Spleen (tissue), 11 donors: ENCODE results near the gene COMMD7. TPM values are rescaled to one million over a fixed set of nuclear protein-coding genes. Genes with fewer than 3 reads are reported as not detected.

Source experiments
- DNase-seq: peaks from one replicate; pipeline ENCODE4 v3.0.0-alpha.2; 2020
- H3K27ac ChIP-seq, 8 donors: fragments of 200-600 bp; sonication (generic) in 7 of 8; 1 replicate in 4 of 8; 2 replicates in 4 of 8; pipeline versions ENCODE4 v1.5.0 to v1.8.0; 2016 to 2021; ENCODE audit warnings: inconsistent platforms in 4 of 8, mild to moderate bottlenecking in 4 of 8, moderate library complexity in 1 of 8
- H3K27me3 ChIP-seq, 7 donors: fragments of 200-600 bp; sonication (generic) in 6 of 7; replicated peaks in 1 of 7; 1 replicate in 4 of 7; 2 replicates in 3 of 7; pipeline versions ENCODE4 v1.5.0 to v1.8.0; 2016 to 2021; ENCODE audit warnings: inconsistent platforms in 3 of 7, mild to moderate bottlenecking in 1 of 7
- H3K36me3 ChIP-seq, 6 donors: fragments of 200-600 bp; sonication (generic) in 5 of 6; 1 replicate in 4 of 6; 2 replicates in 2 of 6; pipeline versions ENCODE4 v1.5.0 to v1.8.0; 2016 to 2021; ENCODE audit warnings: inconsistent platforms in 2 of 6
- H3K4me1 ChIP-seq, 6 donors: fragments of 200-600 bp; sonication (generic) in 5 of 6; 1 replicate in 3 of 6; 2 replicates in 3 of 6; pipeline versions ENCODE4 v1.5.0 to v1.8.0; 2016 to 2021; ENCODE audit warnings: inconsistent platforms in 3 of 6
- H3K4me3 ChIP-seq, 8 donors: fragments of 200-600 bp; sonication (generic) in 7 of 8; 1 replicate in 4 of 8; 2 replicates in 4 of 8; pipeline versions ENCODE4 v1.5.0 to v1.8.0; 2016 to 2021; ENCODE audit warnings: inconsistent platforms in 4 of 8, mild to moderate bottlenecking in 4 of 8, moderate library complexity in 2 of 8
- H3K9me3 ChIP-seq, 8 donors: fragments of 200-600 bp; sonication (generic) in 7 of 8; 1 replicate in 4 of 8; 2 replicates in 4 of 8; pipeline versions ENCODE4 v1.5.0 to v1.8.0; 2016 to 2021; ENCODE audit warnings: inconsistent platforms in 4 of 8
- CTCF ChIP-seq, 11 experiments: fragments of 200-600 bp in 7 of 11; fragments of 450-650 bp in 4 of 11; sonication (generic) in 4 of 11; IDR thresholded peaks in 8 of 11; conservative IDR thresholded peaks in 3 of 11; 1 replicate in 7 of 11; 2 replicates in 4 of 11; pipeline versions ENCODE4 v1.4.0 to v1.8.0; 2016 to 2021; ENCODE audit warnings: antibody characterized with exemption in 11 of 11, inconsistent platforms in 4 of 11, mild to moderate bottlenecking in 1 of 11
- POLR2A ChIP-seq, 3 donors: fragments of 450-650 bp; IDR thresholded peaks; one replicate each; pipeline ENCODE4 v1.5.1; 2017; ENCODE audit warnings: antibody characterized with exemption in 3 of 3, mild to moderate bottlenecking in 1 of 3
- POLR2AphosphoS5 ChIP-seq, 3 donors: sonication (generic); formaldehyde crosslinking; IDR thresholded peaks; one replicate each; pipeline ENCODE4 v1.5.1; 2017; ENCODE audit warnings: antibody characterized with exemption in 3 of 3
- WGBS, 5 donors: extraction: QIAGEN DNeasy Blood & Tissue Kit in 3 of 5; methylation state at CpG; one replicate each; pipeline versions ENCODE4 v1.1.5 to v1.1.7; 2013 to 2018; 5-methylcytosine and 5-hydroxymethylcytosine counted together
- intact Hi-C: fragments of 100-400 bp; cut with DNase I; formaldehyde crosslinking; loops from one replicate; pipeline ENCODE4 v1.15.0; 2023; ENCODE audit warnings: low total_unique reads
- polyA plus RNA-seq, 3 donors: library from polyadenylated mRNA; stranded (reverse); fragments of 200-250 nt; gene quantifications; one replicate each; pipeline ENCODE4 v1.2.1, GENCODE V29; 2013
- total RNA-seq, 7 donors: library from RNA; depleted of rRNA in 3 of 7; stranded (reverse); fragments of >200 nt in 3 of 7; fragmentation: NEBNext Ultra II Directional in 4 of 7; extraction: Animal tissue kit (Norgen Biotek cat#: 25700) in 4 of 7; gene quantifications; one replicate each; pipeline versions ENCODE4 v1.1.0 to v1.2.1, GENCODE V29; 2016 to 2021
- donor health status: healthy with polysubstance abuse.
- donor health status: DM: no; HTN: no; CAD: no; lungs with moderate emphysema.
- donor health status: DM: no; HTN: no; CAD: no.
- donor health status: Bipolar disorder and iron deficiency.
- donor health status: healthy.
- donor health status: DM: no; HTN: no; CAD: no.
- donor health status: DM: yes; HTN: yes; CAD: no.

COMMD7 gene
- total and polyA plus RNA-seq, 10 donors = 24.4 to 69.2 (median 38.1) TPM

- no peaks in the 10 kb centered on the region for H3K9me3 ChIP-seq
- no peaks in the 10 kb centered on the region for H3K36me3 ChIP-seq
- TF ChIP-seq POLR2A (IDR thresholded peaks at IDR 0.05) (no peak), POLR2AphosphoS5 (IDR thresholded peaks at IDR 0.05) (peak in 2 of 3 donors; percentile 20 to 49), CTCF (IDR thresholded peaks at IDR 0.05 in 8 of 11, conservative IDR thresholded peaks at IDR 0.05 in 3 of 11) (peak in 2 of 11 experiments; percentile 21 to 31)
- peak within 1 kb of the TSS in 3 of 8 donors; percentile 28 for H3K27ac ChIP-seq
- DNase-seq = peak; percentile 91
- H3K4me3 ChIP-seq = peak within 1 kb of the TSS; percentile 62 to 87 (median 76)
- intact Hi-C loops = no loop called here
- H3K27me3 ChIP-seq = peaks cover 0 to 23% (median 0%) of the 10 kb centered on the region in 7 donors
- WGBS, 5 donors = 1 to 4% (median 2%) methylated on average over 13 to 92 of the region's 92 CpGs
- H3K4me1 ChIP-seq = peaks cover 12 to 34% (median 21%) of the 10 kb centered on the region in 6 donors
Measured at GRCh38 chr20:32761831-32762753, 18.8 kb upstream of the COMMD7 start, which contains the start of gene DNMT3B. TSS of gene DNMT3B (plus strand) at chr20:32762385. CDS start at chr20:32780324, 17,939 bp downstream.

GRCh38 chr20:32761417-32761830, 18.2 kb upstream of the COMMD7 start:
- H3K27ac ChIP-seq = no peak overlapping the region
- peaks cover 12 to 34% (median 21%) of the 10 kb centered on the region in 6 donors for H3K4me1 ChIP-seq
- H3K36me3 ChIP-seq = no peaks in the 10 kb centered on the region
- peak overlapping the region; percentile 62 to 87 (median 76) for H3K4me3 ChIP-seq
- no peaks in the 10 kb centered on the region for H3K9me3 ChIP-seq
- WGBS, 5 donors = 50 to 64% (median 56%) methylated on average over 6 of the region's 6 CpGs
- TF ChIP-seq POLR2AphosphoS5 (IDR thresholded peaks at IDR 0.05) = no peak
- no peak for TF ChIP-seq POLR2A (IDR thresholded peaks at IDR 0.05)
- TF ChIP-seq CTCF (IDR thresholded peaks at IDR 0.05 in 8 of 11, conservative IDR thresholded peaks at IDR 0.05 in 3 of 11) = no peak
- intact Hi-C loops = no loop called here
- H3K27me3 ChIP-seq = peaks cover 0 to 23% (median 0%) of the 10 kb centered on the region in 7 donors
- DNase-seq = no peak

GRCh38 chr20:32756156-32756555, 12.9 kb upstream of the COMMD7 start:
- no peak overlapping the region for H3K27ac ChIP-seq
- peaks cover 0 to under 1% (median 0%) of the 10 kb centered on the region in 6 donors for H3K4me1 ChIP-seq
- 63 to 82% (median 67%) methylated on average over 5 of the region's 5 CpGs for WGBS, 5 donors
- H3K36me3 ChIP-seq = no peaks in the 10 kb centered on the region
- H3K9me3 ChIP-seq = no peaks in the 10 kb centered on the region
- no peaks in the 10 kb centered on the region for H3K27me3 ChIP-seq
- no peak for TF ChIP-seq POLR2A (IDR thresholded peaks at IDR 0.05)
- no peak for TF ChIP-seq CTCF (IDR thresholded peaks at IDR 0.05 in 8 of 11, conservative IDR thresholded peaks at IDR 0.05 in 3 of 11)
- no peak for TF ChIP-seq POLR2AphosphoS5 (IDR thresholded peaks at IDR 0.05)
- intact Hi-C loops = no loop called here
- DNase-seq = no peak
- no peak overlapping the region for H3K4me3 ChIP-seq

- no peak for DNase-seq
- no peaks in the 10 kb centered on the region for H3K9me3 ChIP-seq
- H3K36me3 ChIP-seq = no peaks in the 10 kb centered on the region
- H3K27ac ChIP-seq = no peak overlapping the region
- H3K27me3 ChIP-seq = no peaks in the 10 kb centered on the region
- no peak for TF ChIP-seq POLR2A (IDR thresholded peaks at IDR 0.05)
- no peak for TF ChIP-seq CTCF (IDR thresholded peaks at IDR 0.05 in 8 of 11, conservative IDR thresholded peaks at IDR 0.05 in 3 of 11)
- no peak for TF ChIP-seq POLR2AphosphoS5 (IDR thresholded peaks at IDR 0.05)
- H3K4me3 ChIP-seq = no peak overlapping the region
- peaks cover 0 to 17% (median 9%) of the 10 kb centered on the region in 6 donors for H3K4me1 ChIP-seq
- WGBS, 5 donors = 86 to 95% (median 88%) methylated on average over 4 of the region's 4 CpGs
- intact Hi-C loops = no loop called here
Measured at GRCh38 chr20:32753731-32754130, 10.5 kb upstream of the COMMD7 start.
